NCI-H82 treated with DMSO at 0.1 percent for 48 hours (cell line): ENCODE data around the gene FBRS.
"Not testable (repeated sequence)": the region's sequence is repeated elsewhere in the genome, so short reads cannot be mapped to it uniquely, and the experiment has no call there.

ENCODE experiments used
- DNase-seq: peaks from one replicate; lab custom pipeline; 2025; ENCODE audit not compliant: unreplicated experiment; lab: John Stamatoyannopoulos, UW

Gene FBRS

GRCh38 chr16:30657866-30658730 is at the start of gene FBRS:
FBRS (plus strand) TSS chr16:30658431; CDS start chr16:30659519, 1,088 bp downstream.
- DNase-seq: peak; percentile 98

- DNase-seq: no peak
Observed at GRCh38 chr16:30609002-30609925, 49.0 kb upstream of the FBRS start.

- DNase-seq: peak; percentile 89
Observed at GRCh38 chr16:30609926-30610839, 48.0 kb upstream of the FBRS start, which contains the start of gene ZNF689. ZNF689 (minus strand) TSS chr16:30610389; CDS start chr16:30610041, 348 bp downstream.

DNA sequence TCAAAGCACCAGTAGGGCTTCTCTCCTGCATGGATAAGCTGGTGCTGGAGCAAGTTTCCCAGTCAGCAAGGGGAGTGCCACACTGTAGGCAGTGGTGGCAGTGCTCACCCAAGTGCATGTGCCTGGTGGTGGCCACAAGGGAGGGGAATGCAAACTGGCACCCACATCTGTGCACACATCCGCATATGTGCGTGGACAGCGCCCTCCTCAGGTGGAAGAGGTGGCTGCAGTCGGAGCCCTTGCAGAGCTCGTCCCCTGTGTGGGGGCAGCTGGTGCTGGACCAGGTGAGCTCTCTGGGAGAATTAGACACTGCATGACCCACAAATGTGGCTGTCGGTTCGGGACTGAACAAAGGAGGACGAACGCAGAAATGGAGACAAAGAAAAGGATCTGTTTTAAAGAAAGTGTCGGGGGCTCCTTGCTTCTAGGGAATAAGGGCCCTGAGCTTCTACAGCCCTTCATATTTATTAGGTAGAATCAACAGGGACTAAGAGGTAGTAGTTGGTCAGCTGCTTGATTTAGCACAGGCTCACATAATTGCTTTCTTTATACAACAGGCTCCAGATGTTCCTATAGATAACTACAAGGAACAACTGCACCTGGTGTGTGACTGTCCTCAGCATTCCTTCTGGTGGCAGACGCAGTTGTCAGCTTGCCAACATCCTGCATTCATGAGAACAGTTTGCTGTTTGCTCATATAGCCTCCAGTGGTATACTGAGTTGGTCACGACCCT is 42.7 kb upstream of the FBRS start:
- DNase-seq: no peak

DNA sequence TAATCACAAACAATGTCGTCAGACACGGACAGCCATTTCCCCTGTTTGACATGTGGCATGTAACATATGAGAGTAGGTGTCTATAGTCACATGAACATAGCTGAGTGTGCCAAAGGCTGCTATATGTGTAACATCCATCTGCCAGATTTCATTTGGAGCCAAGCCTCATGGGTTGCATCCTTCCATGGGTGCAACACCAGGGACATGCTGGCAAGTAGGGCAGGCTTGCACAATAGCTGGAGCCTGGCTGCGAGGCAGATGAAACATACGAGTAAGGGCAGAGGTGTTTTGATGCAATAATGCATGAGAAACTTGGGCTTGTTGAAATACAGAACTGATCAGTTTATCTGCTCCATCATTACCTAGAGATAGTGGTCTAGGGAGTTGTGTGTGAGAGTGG is 39.0 kb upstream of the FBRS start:
- no peak for DNase-seq

GRCh38 chr16:30619638-30620037 is 38.6 kb upstream of the FBRS start:
- no peak for DNase-seq

- DNase-seq: no peak
Observed at GRCh38 chr16:30620169-30620568, 38.1 kb upstream of the FBRS start.

GRCh38 chr16:30621765-30622164 is 36.5 kb upstream of the FBRS start:
- no peak for DNase-seq

DNA sequence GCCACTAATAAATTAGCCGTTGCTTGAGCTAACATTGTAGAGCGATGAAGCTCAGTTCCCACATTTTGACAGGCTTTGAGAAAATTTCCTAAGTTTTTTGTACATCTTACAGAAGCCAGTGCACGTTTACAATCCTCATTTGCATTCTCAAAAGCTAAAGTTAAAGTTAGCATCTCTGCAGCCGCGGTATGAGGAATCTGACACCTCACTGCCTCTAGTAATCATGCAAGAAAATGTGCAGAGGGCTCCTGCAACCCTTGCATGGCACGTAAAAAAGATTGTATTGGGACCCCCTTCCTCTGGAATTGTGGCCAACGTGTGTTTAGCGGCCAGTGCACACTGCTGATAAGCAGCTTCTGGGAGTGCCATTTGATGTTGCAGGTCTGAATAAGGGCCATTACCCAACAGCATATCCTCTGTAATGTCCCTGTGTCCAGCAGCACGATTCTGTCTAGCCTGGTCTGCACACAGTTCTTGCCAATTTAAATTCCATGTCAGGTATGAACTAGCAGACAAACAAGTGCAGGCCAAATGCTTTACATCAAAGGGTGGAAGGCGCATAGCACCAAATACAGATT is 35.7 kb upstream of the FBRS start:
- DNase-seq: no peak

DNA sequence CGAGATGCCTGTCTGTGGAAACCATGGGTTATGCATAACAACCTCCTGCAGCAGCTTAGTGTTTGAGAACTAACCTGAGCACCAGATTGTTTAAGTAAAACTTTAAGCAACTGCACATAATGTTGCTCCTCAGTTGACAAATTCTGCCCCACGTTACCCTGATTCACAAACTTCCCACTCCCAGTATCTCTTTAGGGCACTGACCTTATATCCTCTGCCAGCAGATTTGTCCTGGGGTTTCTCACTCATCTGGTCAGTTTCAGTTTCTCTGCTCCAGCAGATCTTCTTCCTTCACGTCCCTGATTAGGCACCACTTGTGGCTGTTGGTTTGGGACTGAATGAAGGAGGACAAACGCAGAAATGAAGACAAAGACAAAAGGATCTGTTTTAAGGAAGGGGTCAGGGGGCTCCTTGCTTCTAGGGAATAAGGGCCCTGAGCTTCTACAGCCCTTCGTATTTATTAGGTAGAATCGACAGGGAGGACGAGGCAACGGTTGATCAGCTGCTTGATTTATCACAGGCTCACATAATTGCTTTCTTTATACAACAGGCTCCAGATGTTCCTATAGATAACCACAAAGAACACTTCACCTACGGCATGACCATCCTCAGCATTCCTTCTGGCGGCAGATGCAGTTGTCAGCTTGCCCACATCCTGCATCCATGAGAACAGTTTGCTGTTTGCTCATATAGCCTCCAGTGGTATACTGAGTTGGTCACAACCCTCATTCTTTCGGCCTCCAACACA is 34.5 kb upstream of the FBRS start:
- no peak for DNase-seq

DNA sequence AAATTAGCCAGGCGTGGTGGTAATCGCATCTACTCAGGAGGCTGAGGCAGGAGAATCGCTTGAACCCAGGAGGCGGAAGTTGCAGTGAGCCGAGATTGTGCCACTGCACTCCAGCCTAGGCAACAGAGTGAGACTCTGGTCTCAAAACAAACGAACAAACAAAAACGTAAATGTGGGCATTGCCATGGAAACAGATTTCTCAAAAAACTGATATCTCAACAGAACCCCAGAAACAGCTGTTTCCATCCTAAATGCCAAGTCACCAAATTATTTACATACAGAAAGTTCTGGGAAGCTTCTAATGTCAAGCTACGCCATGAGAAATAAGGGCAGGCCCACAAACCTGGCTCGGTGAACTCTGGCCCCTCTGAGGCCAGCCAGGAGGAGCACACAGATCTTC is 32.0 kb upstream of the FBRS start:
- no peak for DNase-seq

DNA sequence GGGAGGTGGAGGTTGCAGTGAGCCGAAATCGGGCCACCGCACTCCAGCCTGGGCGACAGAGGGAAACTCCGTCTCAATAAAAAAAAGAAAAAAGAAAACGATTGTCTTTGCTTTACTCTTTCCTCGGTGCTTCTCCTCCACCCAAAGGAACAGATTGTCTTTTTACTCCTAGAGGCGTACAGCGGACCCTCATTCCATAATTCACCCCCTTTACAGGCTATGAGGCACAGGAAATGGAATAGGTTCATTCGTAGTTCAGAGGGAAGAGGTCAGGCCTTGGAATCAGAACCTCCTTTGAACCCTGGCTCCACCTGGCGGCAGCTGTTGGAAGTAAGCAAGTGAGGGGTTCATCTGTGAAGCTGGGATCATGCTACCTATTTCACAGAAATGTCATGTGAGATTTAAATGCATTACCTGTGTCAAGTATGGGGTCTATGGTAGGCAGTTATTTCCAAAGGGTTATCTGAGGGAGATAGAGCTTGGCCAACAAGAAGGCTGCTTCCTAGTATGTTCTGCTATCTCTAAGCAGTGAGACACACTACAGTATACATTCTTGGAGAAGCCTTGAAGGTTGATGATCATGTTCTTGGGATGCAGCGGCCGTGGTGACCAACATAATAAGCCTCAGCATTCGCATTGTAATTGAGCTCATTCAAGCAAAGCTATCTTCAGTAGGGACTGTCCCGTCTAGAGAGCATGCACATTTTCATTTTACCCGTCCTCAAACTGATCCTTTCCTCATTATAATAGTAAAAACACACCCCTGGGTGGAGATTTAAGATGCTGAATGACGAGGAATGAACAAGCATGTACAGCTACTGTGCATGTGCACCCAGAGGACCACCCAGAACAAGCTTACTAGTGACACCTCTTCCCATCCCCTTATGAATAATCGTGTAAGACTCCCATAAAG is 29.3 kb upstream of the FBRS start:
- peak; percentile 45 for DNase-seq

- not testable (repeated sequence) for DNase-seq
Observed at GRCh38 chr16:30632454-30632853, 25.8 kb upstream of the FBRS start.

GRCh38 chr16:30633526-30633925 is 24.7 kb upstream of the FBRS start:
- DNase-seq: no peak

DNA sequence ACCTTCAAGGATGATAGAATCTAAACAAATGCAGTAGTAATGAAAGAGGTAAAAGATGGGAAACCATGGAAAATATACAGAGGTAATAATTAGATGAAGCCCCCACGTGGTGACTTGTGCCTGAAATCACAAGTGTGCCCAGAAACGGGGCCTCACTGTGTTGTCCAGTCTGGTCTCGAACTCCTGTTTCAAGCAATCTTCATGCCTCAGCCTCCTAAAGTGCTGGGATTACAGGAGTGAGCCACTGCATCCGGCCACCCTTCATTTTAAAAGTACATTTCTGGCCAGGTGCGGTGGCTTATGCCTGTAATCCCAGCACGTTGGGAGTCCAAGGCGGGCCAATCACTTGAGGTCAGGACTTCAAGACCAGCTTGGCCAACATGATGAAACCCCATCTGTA is 21.6 kb upstream of the FBRS start:
- DNase-seq: no peak

DNA sequence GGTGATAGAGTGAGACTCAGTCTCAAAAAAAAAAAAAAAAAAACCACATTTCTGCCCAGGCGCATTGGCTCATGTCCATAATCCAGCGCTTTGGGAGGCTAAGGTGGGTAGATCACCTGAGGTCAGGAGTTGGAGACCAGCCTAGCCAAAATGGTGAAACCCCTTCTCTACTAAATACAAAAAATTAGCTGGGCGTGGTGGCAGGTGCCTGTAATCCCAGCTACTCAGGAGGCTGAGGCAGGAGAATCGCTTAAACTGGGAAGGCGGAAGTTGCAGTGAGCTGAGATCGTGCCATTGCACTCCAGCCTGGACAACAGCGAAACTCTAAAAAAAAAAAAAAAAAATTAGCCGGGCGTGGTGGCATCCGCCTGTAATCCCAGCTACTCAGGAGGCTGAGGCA is 21.1 kb upstream of the FBRS start:
- not testable (repeated sequence) for DNase-seq

DNA sequence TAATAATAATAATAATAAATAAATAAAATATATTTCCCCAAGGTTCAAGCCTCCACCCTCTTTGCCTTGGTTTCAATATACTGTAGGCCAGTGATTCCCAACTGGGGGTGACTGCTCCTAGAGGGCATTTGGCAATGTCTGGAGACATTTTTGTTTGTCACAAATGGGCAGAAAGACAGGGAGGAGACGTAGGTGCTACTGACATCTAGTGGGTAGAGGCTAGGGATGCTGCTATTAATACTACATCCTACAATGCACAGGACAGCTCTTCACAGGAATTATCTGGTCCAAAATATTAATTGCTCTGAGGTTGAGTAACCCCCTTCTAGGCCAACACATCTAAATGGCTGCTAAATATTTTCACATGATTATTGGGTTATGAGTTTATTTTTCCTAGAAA is 20.3 kb upstream of the FBRS start:
- DNase-seq: peak; percentile 58
